GM12878 (cell line): ENCODE results near the gene CYP2U1. TPM values are rescaled to one million over a fixed set of nuclear protein-coding genes. Genes with fewer than 3 reads are reported as not detected.
A peak's percentile ranks its signal among the peaks of the same experiment; 100 is the strongest.
"Not testable (repeated sequence)": the region's sequence is repeated elsewhere in the genome, so short reads cannot be mapped to it uniquely, and the experiment has no call there.

Experiments
- ATAC-seq: fragments of 200-7000 bp; cut with Tn5 transposase; 3 replicates; pipeline ENCODE4 v1.9.1; 2020; ENCODE audit warnings: mild to moderate bottlenecking, moderate library complexity
- BruUV-seq: library from RNA; stranded (reverse); fragments of 400-500 nt; replicated peaks from 2 replicates; lab custom pipeline; 2021; lab: Mats Ljungman, UMichigan
- CTCF ChIA-PET: fragments of 300-600 bp; sonication (Branson Sonifier 250); formaldehyde crosslinking; extraction: SDS; loops from one replicate; lab custom pipeline; 2021; ENCODE audit warnings: inconsistent platforms; lab: Yijun Ruan, JAX
- POLR2A ChIA-PET: fragments of 350-600 bp; formaldehyde crosslinking; extraction: SDS; loops from one replicate; lab custom pipeline; 2021; ENCODE audit warnings: inconsistent platforms; lab: Charles Lee
- RAD21 ChIA-PET: fragments of 300-600 bp; sonication (Branson Sonifier 250); formaldehyde crosslinking; loops from one replicate; lab custom pipeline; 2023; ENCODE audit warnings: antibody characterized with exemption; ENCODE audit not compliant: unreplicated experiment; lab: Charles Lee
- SMC1A ChIA-PET: fragments of 300-600 bp; sonication (Branson Sonifier 250); formaldehyde crosslinking; loops from one replicate; lab custom pipeline; 2023; ENCODE audit not compliant: unreplicated experiment, uncharacterized antibody; lab: Charles Lee
- DNase-seq: peaks from one replicate; pipeline ENCODE4 v3.0.0-alpha.2; 2011; ENCODE audit warnings: low read depth, low spot score
- FAIRE-seq: peaks from 3 replicates; lab custom pipeline; 2011; peaks lifted over from hg19 to GRCh38; lab: Jason Lieb, UNC
- H2AFZ ChIP-seq: 2 replicates; pipeline ENCODE4 v1.6.0; 2011; ENCODE audit warnings: low read depth, low read length, control low read depth; ENCODE audit not compliant: control insufficient read depth
- H3K27ac ChIP-seq: 2 replicates; pipeline ENCODE4 v1.5.1; 2011; ENCODE audit warnings: control low read depth; ENCODE audit not compliant: control insufficient read depth, insufficient read depth
- H3K27me3 ChIP-seq, 2 experiments: replicated peaks in 1 of 2; 2 replicates each; pipeline versions ENCODE4 v1.6.0 to v1.6.1; 2011; ENCODE audit warnings: low read length in 1 of 2; ENCODE audit not compliant: control insufficient read depth in 2 of 2, insufficient read depth in 2 of 2
- H3K36me3 ChIP-seq, 2 experiments: 2 replicates each; pipeline ENCODE4 v1.5.1; 2011; ENCODE audit warnings: low read length in 1 of 2; ENCODE audit not compliant: control insufficient read depth in 2 of 2, insufficient read depth in 2 of 2
- H3K4me1 ChIP-seq: 2 replicates; pipeline ENCODE4 v1.6.1; 2011; ENCODE audit warnings: mild to moderate bottlenecking, low read length, moderate library complexity, mixed read lengths; ENCODE audit not compliant: control insufficient read depth, insufficient read depth
- H3K4me2 ChIP-seq: 2 replicates; pipeline ENCODE4 v1.6.0; 2011; ENCODE audit warnings: control low read depth; ENCODE audit not compliant: control insufficient read depth, insufficient read depth
- H3K4me3 ChIP-seq: fragments of 200-600 bp; sonication (generic); 2 replicates; pipeline ENCODE4 v1.5.1; 2016
- H3K79me2 ChIP-seq: 2 replicates; pipeline ENCODE4 v1.6.0; 2011; ENCODE audit warnings: low read length; ENCODE audit not compliant: control insufficient read depth, insufficient read depth
- H3K9ac ChIP-seq: 2 replicates; pipeline ENCODE4 v1.8.0; 2011; ENCODE audit warnings: low read length, control low read depth, mixed read lengths; ENCODE audit not compliant: control insufficient read depth, insufficient read depth
- H3K9me3 ChIP-seq: replicated peaks from 3 replicates; pipeline ENCODE4 v1.5.1; 2011; ENCODE audit warnings: mild to moderate bottlenecking, low read length; ENCODE audit not compliant: control insufficient read depth, insufficient read depth
- H4K20me1 ChIP-seq: 2 replicates; pipeline ENCODE4 v1.6.0; 2011; ENCODE audit not compliant: control insufficient read depth, insufficient read depth
- CHD2 ChIP-seq: IDR thresholded peaks from 2 replicates; pipeline ENCODE4 v1.6.1; 2011; ENCODE audit warnings: low read depth, low read length, improper control_type of control experiment, borderline replicate concordance
- HDAC2 ChIP-seq: fragments of 200-600 bp; sonication (generic); IDR thresholded peaks from 2 replicates; pipeline ENCODE4 v1.6.1; 2017
- IKZF2 ChIP-seq, 2 experiments: fragments of 450-650 bp; IDR thresholded peaks; 2 replicates each; pipeline ENCODE4 v1.6.1; 2017; ENCODE audit warnings: mild to moderate bottlenecking in 2 of 2, moderate library complexity in 2 of 2
- MEF2B ChIP-seq: fragments of 450-650 bp; IDR thresholded peaks from 2 replicates; pipeline ENCODE4 v1.6.1; 2018; ENCODE audit warnings: mild to moderate bottlenecking, moderate library complexity; ENCODE audit not compliant: partially characterized antibody, poor library complexity, severe bottlenecking
- MTA2 ChIP-seq: fragments of 450-650 bp; IDR thresholded peaks from 2 replicates; pipeline ENCODE4 v1.6.1; 2016; ENCODE audit warnings: low read depth, mild to moderate bottlenecking, moderate library complexity
- RAD51 ChIP-seq: fragments of 450-650 bp; IDR thresholded peaks from 2 replicates; pipeline ENCODE4 v1.6.1; 2016; ENCODE audit warnings: moderate library complexity, mild to moderate bottlenecking, inconsistent platforms
- SUPT20H ChIP-seq: IDR thresholded peaks from 2 replicates; pipeline ENCODE4 v1.6.1; 2011; ENCODE audit warnings: low read depth, mild to moderate bottlenecking, low read length, moderate library complexity, borderline replicate concordance; ENCODE audit not compliant: control insufficient read depth
- TAF1 ChIP-seq: IDR thresholded peaks from 2 replicates; pipeline ENCODE4 v1.6.1; 2011; ENCODE audit warnings: mild to moderate bottlenecking, low read depth, low read length, borderline replicate concordance
- TBL1XR1 ChIP-seq: IDR thresholded peaks from 2 replicates; pipeline ENCODE4 v1.6.1; 2012; ENCODE audit warnings: low read depth, low read length, improper control_type of control experiment
- YY1 ChIP-seq: IDR thresholded peaks from 2 replicates; pipeline ENCODE4 v1.6.1; 2011; ENCODE audit warnings: low read depth, mild to moderate bottlenecking, low read length
- WGBS: methylation state at CpG from one replicate; pipeline ENCODE4 v1.1.6; 2016; ENCODE audit warnings: low lambda C conversion rate; ENCODE audit not compliant: insufficient replicate concordance, insufficient coverage; ENCODE audit errors: missing lambda C conversion rate; 5-methylcytosine and 5-hydroxymethylcytosine counted together
- in situ Hi-C: fragments of 300-500 bp; cut with MboI; formaldehyde crosslinking; loops from 9 replicates; pipeline ENCODE4 v1.14.3; 2018; ENCODE audit warnings: mixed read lengths
- intact Hi-C: fragments of 100-400 bp; cut with micrococcal nuclease; formaldehyde crosslinking; loops from one replicate; pipeline ENCODE4 v1.14.2; 2022; ENCODE audit not compliant: unreplicated experiment
- polyA plus RNA-seq, 11 experiments: library from polyadenylated mRNA; depleted of rRNA in 4 of 11; unstranded in 6 of 11; stranded (reverse) in 5 of 11; fragments of >200 nt; fragmentation: Nextera tagmentation in 4 of 11; fragmentation: Illumina TruSeq in 1 of 11; extraction: Ambion mirVana in 4 of 11; extraction: Trizol in 1 of 11; gene quantifications; 1 replicate in 1 of 11; 2 replicates in 10 of 11; pipeline versions ENCODE4 v1.2.1 to v1.2.3, GENCODE V29; 2011 to 2016; ENCODE audit warnings: inconsistent platforms in 2 of 11, missing spikeins in 2 of 11, low read depth in 1 of 11
- total RNA-seq, 4 experiments: library from RNA; depleted of rRNA in 3 of 4; stranded (reverse); fragments of >200 nt in 3 of 4; fragmentation: Illumina TruSeq in 1 of 4; extraction: Trizol in 1 of 4; gene quantifications; 2 replicates each; pipeline versions ENCODE4 v1.2.1 to v1.2.3, GENCODE V29; 2013 to 2021
- TF ChIP-seq, protein P1 (sequence below): fragments of 450-650 bp; IDR thresholded peaks from 2 replicates; pipeline ENCODE4 v1.6.1; 2017; ENCODE audit warnings: mild to moderate bottlenecking
- TF ChIP-seq, protein P2 (sequence below): fragments of 150-350 bp; IDR thresholded peaks from 2 replicates; pipeline ENCODE4 v1.6.1; 2016; ENCODE audit warnings: low read depth, low read length

Gene CYP2U1
- total and polyA plus RNA-seq, 10 of the 15 experiments (the other 5 are each of a cell fraction or from before 2014, with no cell fraction given) = 0.41 to 3.4 (median 2.9) TPM

DNA sequence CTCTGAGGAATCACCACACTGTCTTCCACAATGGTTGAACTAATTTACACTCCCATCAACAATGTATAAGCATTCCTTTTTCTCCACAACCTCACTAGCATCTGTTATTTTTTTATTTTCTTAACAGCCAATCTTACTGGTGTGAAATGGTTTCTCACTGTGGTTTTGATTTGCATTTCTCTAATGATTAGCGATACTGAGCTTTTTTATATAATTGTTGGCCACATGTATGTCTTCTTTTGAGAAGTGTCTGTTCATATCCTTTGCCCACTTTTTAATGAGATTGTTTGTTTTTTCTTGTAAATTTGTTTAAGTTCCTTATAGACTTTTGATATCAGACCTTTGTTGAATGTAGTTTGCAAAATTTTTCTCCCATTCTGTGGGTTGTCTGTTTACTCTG is 36.6 kb downstream of the CYP2U1 start:
- H3K27me3 ChIP-seq, H3K9me3 ChIP-seq, intact Hi-C loops, H4K20me1 ChIP-seq, H3K36me3 ChIP-seq, H2AFZ ChIP-seq, H3K27ac ChIP-seq, ATAC-seq, BruUV-seq, FAIRE-seq, DNase-seq, H3K4me3 ChIP-seq, POLR2A ChIA-PET, H3K4me1 ChIP-seq, SMC1A ChIA-PET, H3K4me2 ChIP-seq, H3K9ac ChIP-seq, in situ Hi-C loops, CTCF ChIA-PET, H3K79me2 ChIP-seq, RAD21 ChIA-PET: not testable (repeated sequence)
- peak; percentile 55; the same call in 1 of the 2 replicates for TF ChIP-seq MTA2
- WGBS = 68% methylated on average over 1 of the region's 1 CpG

DNA sequence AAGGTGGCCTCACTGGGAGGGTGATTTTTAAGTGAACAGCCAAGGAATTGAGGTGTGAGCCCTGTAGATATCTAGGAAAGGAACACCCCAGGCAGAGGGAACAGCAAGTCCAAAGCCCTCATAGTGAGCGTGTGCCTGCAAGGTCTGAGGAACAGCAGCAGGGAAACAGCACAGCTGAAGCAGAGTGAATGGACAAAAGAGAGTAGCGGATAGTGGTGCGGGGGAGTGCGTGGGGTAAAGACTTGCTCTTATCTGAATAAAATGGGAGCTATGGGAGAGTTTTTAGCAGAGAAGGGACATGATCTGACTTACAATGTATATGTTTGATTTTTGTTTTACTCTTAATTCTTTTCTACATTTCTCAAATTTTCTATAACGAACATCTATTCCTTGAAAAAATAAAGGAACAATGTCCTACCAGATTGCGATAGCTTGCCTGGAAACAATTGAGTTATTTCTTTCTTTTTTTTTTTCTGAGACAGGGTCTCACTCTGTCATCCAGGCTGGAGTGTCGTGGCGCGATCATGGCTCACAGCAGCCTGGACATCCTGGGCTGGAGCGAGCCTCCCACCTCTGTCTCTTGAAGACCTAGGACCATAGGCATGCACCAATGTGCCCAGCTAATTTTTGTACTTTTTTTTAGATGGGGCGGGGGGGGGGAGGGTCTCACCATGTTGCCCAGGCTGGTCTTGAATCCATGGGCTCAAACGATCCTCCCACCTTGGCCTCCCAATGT is 38.9 kb downstream of the CYP2U1 start:
- H3K9me3 ChIP-seq = no peaks in the 10 kb centered on the region; the same call in 2 of the 3 replicates
- ChIA-PET CTCF (no interaction called here), RAD21 (interaction anchor here (1.3 kb wide), 1 partner anchor 61 kb away, joined by 4 read pairs; no protein-coding TSS in a partner anchor), SMC1A (interaction anchor here (0.6 to 1.6 kb wide), 2 partner anchors 24 to 268 kb away, joined by 3 to 5 read pairs; no protein-coding TSS in a partner anchor), POLR2A (no interaction called here)
- no peak overlapping the region for H3K9ac ChIP-seq
- no TSS peak for BruUV-seq
- H3K4me2 ChIP-seq = no peak overlapping the region
- ATAC-seq (no peak), DNase-seq (no peak), FAIRE-seq (no peak)
- no peaks in the 10 kb centered on the region for H3K4me1 ChIP-seq
- no peaks in the 10 kb centered on the region for H3K79me2 ChIP-seq
- in situ Hi-C loops (no loop called here), intact Hi-C loops (no loop called here)
- no peaks in the 10 kb centered on the region for H3K36me3 ChIP-seq
- no peaks in the 10 kb centered on the region for H4K20me1 ChIP-seq
- H3K27ac ChIP-seq = no peak overlapping the region
- WGBS = 70% methylated on average over 11 of the region's 12 CpGs
- H2AFZ ChIP-seq = no peak overlapping the region
- H3K27me3 ChIP-seq = no peaks in the 10 kb centered on the region
- H3K4me3 ChIP-seq = no peak overlapping the region
- TF ChIP-seq YY1 (no peak), CHD2 (no peak), HDAC2 (no peak), RAD51 (no peak), TAF1 (no peak), TBL1XR1 (no peak), IKZF2 (IDR thresholded peaks at IDR 0.05) (no peak), MEF2B (no peak), SUPT20H (no peak)
- TF ChIP-seq, protein P1, sequence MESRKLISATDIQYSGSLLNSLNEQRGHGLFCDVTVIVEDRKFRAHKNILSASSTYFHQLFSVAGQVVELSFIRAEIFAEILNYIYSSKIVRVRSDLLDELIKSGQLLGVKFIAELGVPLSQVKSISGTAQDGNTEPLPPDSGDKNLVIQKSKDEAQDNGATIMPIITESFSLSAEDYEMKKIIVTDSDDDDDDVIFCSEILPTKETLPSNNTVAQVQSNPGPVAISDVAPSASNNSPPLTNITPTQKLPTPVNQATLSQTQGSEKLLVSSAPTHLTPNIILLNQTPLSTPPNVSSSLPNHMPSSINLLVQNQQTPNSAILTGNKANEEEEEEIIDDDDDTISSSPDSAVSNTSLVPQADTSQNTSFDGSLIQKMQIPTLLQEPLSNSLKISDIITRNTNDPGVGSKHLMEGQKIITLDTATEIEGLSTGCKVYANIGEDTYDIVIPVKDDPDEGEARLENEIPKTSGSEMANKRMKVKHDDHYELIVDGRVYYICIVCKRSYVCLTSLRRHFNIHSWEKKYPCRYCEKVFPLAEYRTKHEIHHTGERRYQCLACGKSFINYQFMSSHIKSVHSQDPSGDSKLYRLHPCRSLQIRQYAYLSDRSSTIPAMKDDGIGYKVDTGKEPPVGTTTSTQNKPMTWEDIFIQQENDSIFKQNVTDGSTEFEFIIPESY = no peak
- TF ChIP-seq, protein P2, sequence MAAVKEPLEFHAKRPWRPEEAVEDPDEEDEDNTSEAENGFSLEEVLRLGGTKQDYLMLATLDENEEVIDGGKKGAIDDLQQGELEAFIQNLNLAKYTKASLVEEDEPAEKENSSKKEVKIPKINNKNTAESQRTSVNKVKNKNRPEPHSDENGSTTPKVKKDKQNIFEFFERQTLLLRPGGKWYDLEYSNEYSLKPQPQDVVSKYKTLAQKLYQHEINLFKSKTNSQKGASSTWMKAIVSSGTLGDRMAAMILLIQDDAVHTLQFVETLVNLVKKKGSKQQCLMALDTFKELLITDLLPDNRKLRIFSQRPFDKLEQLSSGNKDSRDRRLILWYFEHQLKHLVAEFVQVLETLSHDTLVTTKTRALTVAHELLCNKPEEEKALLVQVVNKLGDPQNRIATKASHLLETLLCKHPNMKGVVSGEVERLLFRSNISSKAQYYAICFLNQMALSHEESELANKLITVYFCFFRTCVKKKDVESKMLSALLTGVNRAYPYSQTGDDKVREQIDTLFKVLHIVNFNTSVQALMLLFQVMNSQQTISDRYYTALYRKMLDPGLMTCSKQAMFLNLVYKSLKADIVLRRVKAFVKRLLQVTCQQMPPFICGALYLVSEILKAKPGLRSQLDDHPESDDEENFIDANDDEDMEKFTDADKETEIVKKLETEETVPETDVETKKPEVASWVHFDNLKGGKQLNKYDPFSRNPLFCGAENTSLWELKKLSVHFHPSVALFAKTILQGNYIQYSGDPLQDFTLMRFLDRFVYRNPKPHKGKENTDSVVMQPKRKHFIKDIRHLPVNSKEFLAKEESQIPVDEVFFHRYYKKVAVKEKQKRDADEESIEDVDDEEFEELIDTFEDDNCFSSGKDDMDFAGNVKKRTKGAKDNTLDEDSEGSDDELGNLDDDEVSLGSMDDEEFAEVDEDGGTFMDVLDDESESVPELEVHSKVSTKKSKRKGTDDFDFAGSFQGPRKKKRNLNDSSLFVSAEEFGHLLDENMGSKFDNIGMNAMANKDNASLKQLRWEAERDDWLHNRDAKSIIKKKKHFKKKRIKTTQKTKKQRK = no peak
